NB4 (cell line): ENCODE results near the gene ARL8B.

Experiments
- POLR2A ChIP-seq: IDR thresholded peaks from 2 replicates; pipeline ENCODE4 v1.6.1; 2011; ENCODE audit warnings: mild to moderate bottlenecking; ENCODE audit not compliant: insufficient read length; ENCODE audit errors: extremely low read depth
- TF ChIP-seq, protein P1 (sequence below): IDR thresholded peaks from one replicate; pipeline ENCODE4 v1.5.1; 2012; ENCODE audit warnings: low read depth, low read length

DNA sequence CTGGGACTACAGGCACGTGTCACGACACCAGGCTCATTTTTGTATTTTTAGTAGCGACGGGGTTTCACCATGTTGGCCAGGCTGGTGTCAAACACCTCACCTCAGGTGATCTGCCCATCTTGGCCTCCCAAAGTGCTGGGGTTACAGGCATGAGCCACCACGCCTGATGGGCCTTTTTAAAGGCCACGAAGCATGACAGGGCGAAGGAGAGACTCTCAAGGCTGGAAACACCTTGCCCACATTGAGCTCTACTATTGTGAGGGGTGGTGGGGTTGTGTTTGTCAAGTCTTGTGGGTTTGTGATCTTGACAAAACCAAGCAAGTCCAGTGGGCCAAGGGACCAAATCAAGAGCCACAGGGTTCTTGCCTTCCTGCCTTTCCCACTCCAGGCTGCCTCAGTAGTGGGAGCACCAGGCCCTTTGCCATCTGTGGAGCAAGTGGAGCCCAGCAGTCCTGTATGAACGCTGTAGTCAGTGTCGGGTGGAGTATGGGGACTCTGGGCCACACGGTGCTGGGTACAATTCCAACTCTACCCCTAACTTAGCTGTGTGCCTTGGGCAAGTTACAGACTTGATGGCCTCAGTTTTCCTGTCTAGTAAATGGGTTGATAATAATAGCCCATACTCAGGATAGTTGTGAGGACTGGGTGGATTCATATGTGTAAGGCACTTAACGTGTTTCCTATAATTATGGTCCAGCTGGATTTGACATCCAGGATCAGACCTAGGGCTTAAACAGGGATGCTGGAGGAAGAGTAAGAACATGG, 98.8 kb downstream of the ARL8B start:
- no peak for TF ChIP-seq POLR2A
- TF ChIP-seq, protein P1, sequence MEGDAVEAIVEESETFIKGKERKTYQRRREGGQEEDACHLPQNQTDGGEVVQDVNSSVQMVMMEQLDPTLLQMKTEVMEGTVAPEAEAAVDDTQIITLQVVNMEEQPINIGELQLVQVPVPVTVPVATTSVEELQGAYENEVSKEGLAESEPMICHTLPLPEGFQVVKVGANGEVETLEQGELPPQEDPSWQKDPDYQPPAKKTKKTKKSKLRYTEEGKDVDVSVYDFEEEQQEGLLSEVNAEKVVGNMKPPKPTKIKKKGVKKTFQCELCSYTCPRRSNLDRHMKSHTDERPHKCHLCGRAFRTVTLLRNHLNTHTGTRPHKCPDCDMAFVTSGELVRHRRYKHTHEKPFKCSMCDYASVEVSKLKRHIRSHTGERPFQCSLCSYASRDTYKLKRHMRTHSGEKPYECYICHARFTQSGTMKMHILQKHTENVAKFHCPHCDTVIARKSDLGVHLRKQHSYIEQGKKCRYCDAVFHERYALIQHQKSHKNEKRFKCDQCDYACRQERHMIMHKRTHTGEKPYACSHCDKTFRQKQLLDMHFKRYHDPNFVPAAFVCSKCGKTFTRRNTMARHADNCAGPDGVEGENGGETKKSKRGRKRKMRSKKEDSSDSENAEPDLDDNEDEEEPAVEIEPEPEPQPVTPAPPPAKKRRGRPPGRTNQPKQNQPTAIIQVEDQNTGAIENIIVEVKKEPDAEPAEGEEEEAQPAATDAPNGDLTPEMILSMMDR: no peak
